ENCODE measurements around the gene UBE2J2.

Gene UBE2J2

GRCh38 chr1:1279028-1279427, 5.4 kb upstream of the UBE2J2 start:
- no peak for DNase-seq

GRCh38 chr1:1278620-1279019, 5.0 kb upstream of the UBE2J2 start:
- no peak for DNase-seq

GRCh38 chr1:1275836-1276235, 2.2 kb upstream of the UBE2J2 start:
- no peak for DNase-seq

- DNase-seq, result no peak
Observed at GRCh38 chr1:1274931-1275431, 1.3 kb upstream of the UBE2J2 start.

- DNase-seq, result no peak
Observed at GRCh38 chr1:1274299-1274930, 761 bp upstream of the UBE2J2 start.

- DNase-seq, result no peak
Observed at GRCh38 chr1:1273209-1273511, 494 bp downstream of the UBE2J2 start.

GRCh38 chr1:1272341-1273208, 1.1 kb downstream of the UBE2J2 start:
- DNase-seq, result no peak

GRCh38 chr1:1270813-1271212, 2.8 kb downstream of the UBE2J2 start:
- DNase-seq, result no peak

- DNase-seq, result no peak
Observed at GRCh38 chr1:1268284-1268682, 5.4 kb downstream of the UBE2J2 start.

- no peak for DNase-seq
Observed at GRCh38 chr1:1267488-1268283, 6.0 kb downstream of the UBE2J2 start.

- no peak for DNase-seq
Observed at GRCh38 chr1:1264868-1265272, 8.8 kb downstream of the UBE2J2 start.

- no peak for DNase-seq
Observed at GRCh38 chr1:1264026-1264425, 9.6 kb downstream of the UBE2J2 start.

GRCh38 chr1:1262758-1263157, 10.9 kb downstream of the UBE2J2 start:
- no peak for DNase-seq

- no peak for DNase-seq
Observed at GRCh38 chr1:1262071-1262470, 11.6 kb downstream of the UBE2J2 start.

- DNase-seq, result no peak
Observed at GRCh38 chr1:1260843-1261560, 12.7 kb downstream of the UBE2J2 start.

- DNase-seq, result no peak
Observed at GRCh38 chr1:1259951-1260600, 13.6 kb downstream of the UBE2J2 start.

- DNase-seq, result no peak
Observed at GRCh38 chr1:1259540-1259939, 14.1 kb downstream of the UBE2J2 start.

GRCh38 chr1:1259119-1259488, 14.6 kb downstream of the UBE2J2 start:
- no peak for DNase-seq

- DNase-seq, result no peak
Observed at GRCh38 chr1:1256956-1257871, 16.4 kb downstream of the UBE2J2 start.

GRCh38 chr1:1255611-1256010, 18.0 kb downstream of the UBE2J2 start:
- no peak for DNase-seq

GRCh38 chr1:1255078-1255477, 18.6 kb downstream of the UBE2J2 start:
- no peak for DNase-seq

- DNase-seq, result no peak
Observed at GRCh38 chr1:1254667-1254998, 19.0 kb downstream of the UBE2J2 start.
